GM12878 (cell line): ENCODE results near the gene PRDM15. TPM values are rescaled to one million over a fixed set of nuclear protein-coding genes. Genes with fewer than 3 reads are reported as not detected.

Source experiments
- ATAC-seq: fragments of 200-7000 bp; cut with Tn5 transposase; 3 replicates; pipeline ENCODE4 v1.9.1; 2020; ENCODE audit warnings: mild to moderate bottlenecking, moderate library complexity
- BruUV-seq: library from RNA; stranded (reverse); fragments of 400-500 nt; replicated peaks from 2 replicates; lab custom pipeline; 2021; lab: Mats Ljungman, UMichigan
- CTCF ChIA-PET: fragments of 300-600 bp; sonication (Branson Sonifier 250); formaldehyde crosslinking; extraction: SDS; loops from one replicate; lab custom pipeline; 2021; ENCODE audit warnings: inconsistent platforms; lab: Yijun Ruan, JAX
- POLR2A ChIA-PET: fragments of 350-600 bp; formaldehyde crosslinking; extraction: SDS; loops from one replicate; lab custom pipeline; 2021; ENCODE audit warnings: inconsistent platforms; lab: Charles Lee
- RAD21 ChIA-PET: fragments of 300-600 bp; sonication (Branson Sonifier 250); formaldehyde crosslinking; loops from one replicate; lab custom pipeline; 2023; ENCODE audit warnings: antibody characterized with exemption; ENCODE audit not compliant: unreplicated experiment; lab: Charles Lee
- SMC1A ChIA-PET: fragments of 300-600 bp; sonication (Branson Sonifier 250); formaldehyde crosslinking; loops from one replicate; lab custom pipeline; 2023; ENCODE audit not compliant: unreplicated experiment, uncharacterized antibody; lab: Charles Lee
- DNase-seq: peaks from one replicate; pipeline ENCODE4 v3.0.0-alpha.2; 2011; ENCODE audit warnings: low read depth, low spot score
- FAIRE-seq: peaks from 3 replicates; lab custom pipeline; 2011; peaks lifted over from hg19 to GRCh38; lab: Jason Lieb, UNC
- H2AFZ ChIP-seq: 2 replicates; pipeline ENCODE4 v1.6.0; 2011; ENCODE audit warnings: low read depth, low read length, control low read depth; ENCODE audit not compliant: control insufficient read depth
- H3K27ac ChIP-seq: 2 replicates; pipeline ENCODE4 v1.5.1; 2011; ENCODE audit warnings: control low read depth; ENCODE audit not compliant: control insufficient read depth, insufficient read depth
- H3K27me3 ChIP-seq, 2 experiments: replicated peaks in 1 of 2; 2 replicates each; pipeline versions ENCODE4 v1.6.0 to v1.6.1; 2011; ENCODE audit warnings: low read length in 1 of 2; ENCODE audit not compliant: control insufficient read depth in 2 of 2, insufficient read depth in 2 of 2
- H3K36me3 ChIP-seq, 2 experiments: 2 replicates each; pipeline ENCODE4 v1.5.1; 2011; ENCODE audit warnings: low read length in 1 of 2; ENCODE audit not compliant: control insufficient read depth in 2 of 2, insufficient read depth in 2 of 2
- H3K4me1 ChIP-seq: 2 replicates; pipeline ENCODE4 v1.6.1; 2011; ENCODE audit warnings: mild to moderate bottlenecking, low read length, moderate library complexity, mixed read lengths; ENCODE audit not compliant: control insufficient read depth, insufficient read depth
- H3K4me2 ChIP-seq: 2 replicates; pipeline ENCODE4 v1.6.0; 2011; ENCODE audit warnings: control low read depth; ENCODE audit not compliant: control insufficient read depth, insufficient read depth
- H3K4me3 ChIP-seq: fragments of 200-600 bp; sonication (generic); 2 replicates; pipeline ENCODE4 v1.5.1; 2016
- H3K79me2 ChIP-seq: 2 replicates; pipeline ENCODE4 v1.6.0; 2011; ENCODE audit warnings: low read length; ENCODE audit not compliant: control insufficient read depth, insufficient read depth
- H3K9ac ChIP-seq: 2 replicates; pipeline ENCODE4 v1.8.0; 2011; ENCODE audit warnings: low read length, control low read depth, mixed read lengths; ENCODE audit not compliant: control insufficient read depth, insufficient read depth
- H3K9me3 ChIP-seq: replicated peaks from 3 replicates; pipeline ENCODE4 v1.5.1; 2011; ENCODE audit warnings: mild to moderate bottlenecking, low read length; ENCODE audit not compliant: control insufficient read depth, insufficient read depth
- H4K20me1 ChIP-seq: 2 replicates; pipeline ENCODE4 v1.6.0; 2011; ENCODE audit not compliant: control insufficient read depth, insufficient read depth
- NR2C2 ChIP-seq: IDR thresholded peaks from 2 replicates; pipeline ENCODE4 v1.6.1; 2011; ENCODE audit warnings: borderline replicate concordance, low read depth; ENCODE audit not compliant: control insufficient read depth, insufficient read length
- NRF1 ChIP-seq: conservative IDR thresholded peaks from 2 replicates; pipeline ENCODE4 v1.6.1; 2011; ENCODE audit warnings: mild to moderate bottlenecking, low read depth, low read length, improper control_type of control experiment
- PRDM15 ChIP-seq: fragments of 450-650 bp; formaldehyde crosslinking; IDR thresholded peaks from 2 replicates; pipeline ENCODE4 v1.4.0; 2020; ENCODE audit warnings: mild to moderate bottlenecking, moderate library complexity
- ZNF622 ChIP-seq: fragments of 450-650 bp; IDR thresholded peaks from 2 replicates; pipeline ENCODE4 v1.6.1; 2017; ENCODE audit warnings: mild to moderate bottlenecking, inconsistent platforms
- WGBS: methylation state at CpG from one replicate; pipeline ENCODE4 v1.1.6; 2016; ENCODE audit warnings: low lambda C conversion rate; ENCODE audit not compliant: insufficient replicate concordance, insufficient coverage; ENCODE audit errors: missing lambda C conversion rate; 5-methylcytosine and 5-hydroxymethylcytosine counted together
- in situ Hi-C: fragments of 300-500 bp; cut with MboI; formaldehyde crosslinking; loops from 9 replicates; pipeline ENCODE4 v1.14.3; 2018; ENCODE audit warnings: mixed read lengths
- intact Hi-C: fragments of 100-400 bp; cut with micrococcal nuclease; formaldehyde crosslinking; loops from one replicate; pipeline ENCODE4 v1.14.2; 2022; ENCODE audit not compliant: unreplicated experiment
- polyA plus RNA-seq, 11 experiments: library from polyadenylated mRNA; depleted of rRNA in 4 of 11; unstranded in 6 of 11; stranded (reverse) in 5 of 11; fragments of >200 nt; fragmentation: Nextera tagmentation in 4 of 11; fragmentation: Illumina TruSeq in 1 of 11; extraction: Ambion mirVana in 4 of 11; extraction: Trizol in 1 of 11; gene quantifications; 1 replicate in 1 of 11; 2 replicates in 10 of 11; pipeline versions ENCODE4 v1.2.1 to v1.2.3, GENCODE V29; 2011 to 2016; ENCODE audit warnings: inconsistent platforms in 2 of 11, missing spikeins in 2 of 11, low read depth in 1 of 11
- total RNA-seq, 4 experiments: library from RNA; depleted of rRNA in 3 of 4; stranded (reverse); fragments of >200 nt in 3 of 4; fragmentation: Illumina TruSeq in 1 of 4; extraction: Trizol in 1 of 4; gene quantifications; 2 replicates each; pipeline versions ENCODE4 v1.2.1 to v1.2.3, GENCODE V29; 2013 to 2021
- TF ChIP-seq, protein P1 (sequence below): fragments of 450-650 bp; IDR thresholded peaks from 2 replicates; pipeline ENCODE4 v1.6.1; 2017; ENCODE audit warnings: mild to moderate bottlenecking, low read depth, inconsistent platforms; ENCODE audit not compliant: poor library complexity, severe bottlenecking
- TF ChIP-seq, protein P2 (sequence below): IDR thresholded peaks from 2 replicates; pipeline ENCODE4 v1.6.1; 2012; ENCODE audit warnings: mild to moderate bottlenecking, low read depth, low read length

Gene PRDM15
- total and polyA plus RNA-seq, 10 of the 15 experiments (the other 5 are each of a cell fraction or from before 2014, with no cell fraction given): 2.2 to 16.0 (median 8.6) TPM

DNA sequence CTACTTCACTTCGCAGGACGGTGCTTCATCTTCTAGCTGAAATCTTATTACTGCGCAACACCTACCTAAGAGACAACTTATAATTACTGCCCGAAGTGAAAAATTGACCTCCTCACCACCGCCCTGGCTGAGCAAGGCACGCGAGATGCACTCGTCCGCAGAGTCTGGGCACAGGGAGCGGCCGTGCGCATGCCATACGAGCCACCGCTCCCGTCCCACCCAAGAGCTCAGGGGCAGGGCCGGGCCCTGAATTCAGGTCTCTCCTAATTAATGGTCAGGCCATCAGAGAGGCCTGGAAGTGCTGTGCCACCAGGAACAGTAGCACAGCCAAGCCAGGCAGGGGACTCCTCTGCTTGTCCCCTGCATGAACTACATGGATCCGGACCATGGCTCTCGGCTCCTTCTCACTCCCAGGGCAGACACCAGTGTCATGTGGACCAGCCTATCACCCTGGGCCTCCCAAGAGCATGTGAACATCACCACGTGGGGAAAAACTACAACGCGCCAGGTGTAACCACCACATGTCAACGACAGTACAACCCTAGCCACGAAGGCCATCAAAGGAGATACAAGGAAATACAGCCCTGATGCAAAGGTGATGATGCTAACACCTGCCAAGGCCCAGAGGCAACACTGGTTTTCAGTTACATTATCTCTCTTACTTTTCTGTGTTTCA lies 123.7 kb downstream of the PRDM15 start (continued):
- TF ChIP-seq PRDM15 (CRISPR knock-in tag): no peak
- no peak for TF ChIP-seq NR2C2
- TF ChIP-seq, protein P1, sequence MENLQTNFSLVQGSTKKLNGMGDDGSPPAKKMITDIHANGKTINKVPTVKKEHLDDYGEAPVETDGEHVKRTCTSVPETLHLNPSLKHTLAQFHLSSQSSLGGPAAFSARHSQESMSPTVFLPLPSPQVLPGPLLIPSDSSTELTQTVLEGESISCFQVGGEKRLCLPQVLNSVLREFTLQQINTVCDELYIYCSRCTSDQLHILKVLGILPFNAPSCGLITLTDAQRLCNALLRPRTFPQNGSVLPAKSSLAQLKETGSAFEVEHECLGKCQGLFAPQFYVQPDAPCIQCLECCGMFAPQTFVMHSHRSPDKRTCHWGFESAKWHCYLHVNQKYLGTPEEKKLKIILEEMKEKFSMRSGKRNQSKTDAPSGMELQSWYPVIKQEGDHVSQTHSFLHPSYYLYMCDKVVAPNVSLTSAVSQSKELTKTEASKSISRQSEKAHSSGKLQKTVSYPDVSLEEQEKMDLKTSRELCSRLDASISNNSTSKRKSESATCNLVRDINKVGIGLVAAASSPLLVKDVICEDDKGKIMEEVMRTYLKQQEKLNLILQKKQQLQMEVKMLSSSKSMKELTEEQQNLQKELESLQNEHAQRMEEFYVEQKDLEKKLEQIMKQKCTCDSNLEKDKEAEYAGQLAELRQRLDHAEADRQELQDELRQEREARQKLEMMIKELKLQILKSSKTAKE: no peak

GRCh38 chr21:41754479-41754891 lies 124.7 kb downstream of the PRDM15 start:
- Histone ChIP-seq H3K27me3 (no peaks in the 10 kb centered on the region; a peak in 1 of 4 replicates), H3K9me3 (no peaks in the 10 kb centered on the region), H3K27ac (no peak overlapping the region), H3K9ac (no peak overlapping the region), H3K36me3 (no peaks in the 10 kb centered on the region), H3K4me2 (no peak overlapping the region), H3K4me1 (no peaks in the 10 kb centered on the region), H2AFZ (no peak overlapping the region), H3K4me3 (no peak overlapping the region), H4K20me1 (no peaks in the 10 kb centered on the region), H3K79me2 (no peaks in the 10 kb centered on the region)
- in situ Hi-C loops: no loop called here
- ATAC-seq (no peak), DNase-seq (no peak), FAIRE-seq (no peak)
- TF ChIP-seq, protein P2, sequence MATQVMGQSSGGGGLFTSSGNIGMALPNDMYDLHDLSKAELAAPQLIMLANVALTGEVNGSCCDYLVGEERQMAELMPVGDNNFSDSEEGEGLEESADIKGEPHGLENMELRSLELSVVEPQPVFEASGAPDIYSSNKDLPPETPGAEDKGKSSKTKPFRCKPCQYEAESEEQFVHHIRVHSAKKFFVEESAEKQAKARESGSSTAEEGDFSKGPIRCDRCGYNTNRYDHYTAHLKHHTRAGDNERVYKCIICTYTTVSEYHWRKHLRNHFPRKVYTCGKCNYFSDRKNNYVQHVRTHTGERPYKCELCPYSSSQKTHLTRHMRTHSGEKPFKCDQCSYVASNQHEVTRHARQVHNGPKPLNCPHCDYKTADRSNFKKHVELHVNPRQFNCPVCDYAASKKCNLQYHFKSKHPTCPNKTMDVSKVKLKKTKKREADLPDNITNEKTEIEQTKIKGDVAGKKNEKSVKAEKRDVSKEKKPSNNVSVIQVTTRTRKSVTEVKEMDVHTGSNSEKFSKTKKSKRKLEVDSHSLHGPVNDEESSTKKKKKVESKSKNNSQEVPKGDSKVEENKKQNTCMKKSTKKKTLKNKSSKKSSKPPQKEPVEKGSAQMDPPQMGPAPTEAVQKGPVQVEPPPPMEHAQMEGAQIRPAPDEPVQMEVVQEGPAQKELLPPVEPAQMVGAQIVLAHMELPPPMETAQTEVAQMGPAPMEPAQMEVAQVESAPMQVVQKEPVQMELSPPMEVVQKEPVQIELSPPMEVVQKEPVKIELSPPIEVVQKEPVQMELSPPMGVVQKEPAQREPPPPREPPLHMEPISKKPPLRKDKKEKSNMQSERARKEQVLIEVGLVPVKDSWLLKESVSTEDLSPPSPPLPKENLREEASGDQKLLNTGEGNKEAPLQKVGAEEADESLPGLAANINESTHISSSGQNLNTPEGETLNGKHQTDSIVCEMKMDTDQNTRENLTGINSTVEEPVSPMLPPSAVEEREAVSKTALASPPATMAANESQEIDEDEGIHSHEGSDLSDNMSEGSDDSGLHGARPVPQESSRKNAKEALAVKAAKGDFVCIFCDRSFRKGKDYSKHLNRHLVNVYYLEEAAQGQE: no peak
- TF ChIP-seq NRF1 (no peak), ZNF622 (no peak)
- ChIA-PET SMC1A (no interaction called here), CTCF (interaction anchor here (0.6 to 2.2 kb wide), 2 partner anchors 143 to 353 kb away, joined by 3 to 6 read pairs; no protein-coding TSS in a partner anchor), RAD21 (interaction anchor here (1.1 kb wide), 1 partner anchor 141 kb away, joined by 3 read pairs; no protein-coding TSS in a partner anchor), POLR2A (no interaction called here)
- intact Hi-C loops: no loop called here
- WGBS: 2% methylated on average over 10 of the region's 10 CpGs
- no TSS peak for BruUV-seq
